Hematopoietic multipotent progenitor cell (in vitro differentiated cells): ENCODE measurements around the gene MIOX. TPM values are rescaled to one million over a fixed set of nuclear protein-coding genes. Genes with fewer than 3 reads are reported as not detected.

Experiments
- DNase-seq, 3 donors: peaks; one replicate each; pipeline ENCODE4 v3.0.0-alpha.2; 2011 to 2015; ENCODE audit warnings: low read depth in 2 of 3, low spot score in 2 of 3
- total RNA-seq: library from RNA; depleted of rRNA; stranded (reverse); fragments of >200 nt; gene quantifications from one replicate; pipeline ENCODE4 v1.2.3, GENCODE V29; 2012

MIOX gene
- total RNA-seq, 1 donor: not detected

- no peak for DNase-seq
Measured at GRCh38 chr22:50471962-50472361, 14.7 kb upstream of the MIOX start.

- peak in 1 of 3 donors; percentile 52 for DNase-seq
Measured at GRCh38 chr22:50473088-50473487, 13.6 kb upstream of the MIOX start.

GRCh38 chr22:50473855-50474671, 12.6 kb upstream of the MIOX start:
- no peak for DNase-seq

GRCh38 chr22:50474710-50475651, 11.7 kb upstream of the MIOX start, which contains the start of gene SBF1:
TSS of gene SBF1 (minus strand) at chr22:50475035. CDS start at chr22:50474840, 195 bp downstream.
- peak; percentile 80 to 88 (median 82) for DNase-seq

- DNase-seq: no peak
Measured at GRCh38 chr22:50475652-50476002, 11.0 kb upstream of the MIOX start.

GRCh38 chr22:50476868-50477267, 9.8 kb upstream of the MIOX start:
- DNase-seq: no peak

- DNase-seq: no peak
Measured at GRCh38 chr22:50477923-50478322, 8.7 kb upstream of the MIOX start.

- no peak for DNase-seq
Measured at GRCh38 chr22:50479721-50480120, 6.9 kb upstream of the MIOX start.

GRCh38 chr22:50481045-50481439, 5.6 kb upstream of the MIOX start:
- no peak for DNase-seq

- peak in 2 of 3 donors; percentile 47 to 56 for DNase-seq
Measured at GRCh38 chr22:50481440-50482106, 5.1 kb upstream of the MIOX start, which contains the start of gene ADM2. TSS of gene ADM2 (plus strand) at chr22:50481543. CDS start at chr22:50481848, 305 bp downstream.

- DNase-seq: peak in 2 of 3 donors; percentile 52 to 54
Measured at GRCh38 chr22:50482107-50483074, 4.3 kb upstream of the MIOX start.

- no peak for DNase-seq
Measured at GRCh38 chr22:50483106-50483505, 3.6 kb upstream of the MIOX start.

GRCh38 chr22:50483556-50483955, 3.1 kb upstream of the MIOX start:
- no peak for DNase-seq

GRCh38 chr22:50483977-50484853, 2.4 kb upstream of the MIOX start:
- no peak for DNase-seq

- no peak for DNase-seq
Measured at GRCh38 chr22:50485221-50486131, 1.2 kb upstream of the MIOX start.

- DNase-seq: no peak
Measured at GRCh38 chr22:50487290-50488005, 789 bp downstream of the MIOX start.
